HG03432 (cell line): ENCODE measurements around the gene GRIFIN.
A peak's percentile ranks its signal among the peaks of the same experiment; 100 is the strongest.
"Not testable (repeated sequence)": the region's sequence is repeated elsewhere in the genome, so short reads cannot be mapped to it uniquely, and the experiment has no call there.

ENCODE experiments used
- ATAC-seq: cut with Tn5 transposase; IDR thresholded peaks from one replicate; pipeline ENCODE4 v1.9.1; 2021; ENCODE audit warnings: mild to moderate bottlenecking, moderate library complexity; ENCODE audit not compliant: unreplicated experiment

The GRIFIN gene

GRCh38 chr7:2480070-2480408 lies 3.8 kb upstream of the GRIFIN start:
- no peak for ATAC-seq

- no peak for ATAC-seq
These were observed 3.3 kb upstream of the GRIFIN start for GRCh38 chr7:2479276-2480069.

- ATAC-seq, result no peak
These were observed 2.6 kb upstream of the GRIFIN start for GRCh38 chr7:2478800-2479199.

- no peak for ATAC-seq
These were observed 2.2 kb upstream of the GRIFIN start for GRCh38 chr7:2478399-2478785.

GRCh38 chr7:2477447-2478398 lies 1.5 kb upstream of the GRIFIN start:
- peak; percentile 68 for ATAC-seq

GRCh38 chr7:2476776-2477446 lies 713 bp upstream of the GRIFIN start:
- ATAC-seq, result no peak

- ATAC-seq, result no peak
These were observed 551 bp downstream of the GRIFIN start for GRCh38 chr7:2475678-2476015.

DNA sequence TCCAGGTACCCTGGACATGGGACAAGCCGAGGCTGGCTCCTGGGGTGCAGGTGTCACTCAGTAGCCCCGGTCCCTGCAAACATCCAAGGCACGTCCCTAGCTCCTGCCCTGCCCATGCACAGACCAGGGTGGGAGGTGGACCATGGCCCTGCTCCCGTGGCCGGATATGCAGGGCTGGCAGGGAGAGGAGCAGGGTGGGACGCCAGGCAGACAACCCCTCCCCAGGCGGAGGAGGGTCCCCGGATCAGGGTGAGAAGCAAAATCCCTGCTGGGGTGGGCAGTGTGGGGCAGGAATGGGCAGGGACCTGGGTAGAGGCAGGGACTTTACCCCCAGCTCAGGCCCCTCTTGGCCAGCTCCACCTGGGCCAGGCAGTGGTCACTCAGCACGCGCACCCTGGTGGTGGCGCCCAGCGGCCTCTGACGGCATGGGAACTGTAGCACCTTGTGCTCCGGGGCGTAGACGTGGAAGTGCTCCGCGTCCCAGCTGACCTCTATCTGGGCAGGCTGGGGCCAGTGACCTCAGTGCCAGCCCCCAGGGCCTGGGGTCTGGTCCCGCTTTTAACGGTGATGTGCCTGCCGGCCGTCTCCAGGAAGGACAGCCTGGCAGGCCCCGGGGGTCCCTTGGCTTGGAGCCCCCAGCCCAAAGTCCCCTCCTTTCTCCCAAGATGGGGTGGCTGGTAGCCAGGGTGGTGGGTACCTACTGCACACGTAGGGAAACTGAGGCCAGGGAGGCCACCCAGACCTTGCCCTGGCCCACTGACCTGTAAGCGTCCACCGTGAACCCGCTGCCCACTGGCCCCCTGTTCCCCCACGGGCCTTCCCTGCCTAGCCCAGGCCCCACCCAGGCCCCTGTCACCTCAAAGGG lies 1.2 kb downstream of the GRIFIN start:
- no peak for ATAC-seq

DNA sequence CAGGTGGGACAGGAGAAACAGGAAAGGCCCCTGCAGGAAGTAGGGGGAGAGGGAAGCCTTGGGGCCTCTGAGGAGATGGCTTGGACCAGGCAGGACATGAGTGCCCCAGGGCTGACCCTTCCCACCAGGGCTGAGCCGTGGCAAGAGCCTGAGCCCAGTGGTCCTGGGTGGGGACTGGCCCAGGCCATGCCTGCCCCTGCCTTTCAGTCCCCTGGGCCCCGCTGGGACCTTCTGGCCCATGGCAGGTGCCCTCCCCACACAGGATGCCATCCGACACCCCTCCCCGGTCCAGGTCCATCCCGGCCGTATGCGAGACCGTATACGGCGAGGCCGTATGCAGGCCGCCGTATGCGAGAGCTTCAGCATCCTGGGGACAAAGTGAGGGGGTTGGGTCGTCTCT lies 2.0 kb downstream of the GRIFIN start:
- ATAC-seq, result no peak

DNA sequence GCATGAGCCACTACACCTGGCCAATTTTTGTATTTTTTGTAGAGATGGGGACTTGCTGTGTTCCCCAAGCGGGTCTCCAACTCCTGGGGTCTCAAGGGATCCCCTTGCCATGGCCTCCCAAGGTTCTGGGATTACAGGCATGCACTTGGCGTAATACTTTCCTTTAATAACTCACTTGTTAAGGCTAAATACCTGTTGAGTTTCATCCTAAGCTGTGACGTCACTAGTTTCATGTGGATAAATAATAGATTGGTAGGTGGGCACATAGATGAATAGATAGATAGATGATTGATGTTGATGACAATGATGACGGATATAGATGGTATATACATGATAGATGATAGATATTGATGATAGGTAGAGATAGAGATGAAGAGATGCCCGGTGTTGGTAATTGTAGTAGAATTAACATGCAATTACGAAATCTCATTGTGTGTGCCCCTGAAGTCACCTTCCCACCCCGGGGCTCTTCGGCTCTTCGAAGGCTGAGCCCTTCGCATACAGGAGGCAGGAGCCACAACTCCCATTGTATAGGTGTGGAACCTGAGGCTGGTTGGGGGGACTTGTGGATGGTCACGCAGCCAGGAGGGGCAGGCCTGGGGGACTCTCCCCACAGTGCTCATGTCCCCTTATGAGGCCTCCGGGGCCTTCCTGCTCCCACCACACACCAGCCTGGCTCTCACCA lies 2.6 kb downstream of the GRIFIN start:
- ATAC-seq, result no peak

- ATAC-seq, result no peak
These were observed 3.5 kb downstream of the GRIFIN start for GRCh38 chr7:2472739-2473138.

DNA sequence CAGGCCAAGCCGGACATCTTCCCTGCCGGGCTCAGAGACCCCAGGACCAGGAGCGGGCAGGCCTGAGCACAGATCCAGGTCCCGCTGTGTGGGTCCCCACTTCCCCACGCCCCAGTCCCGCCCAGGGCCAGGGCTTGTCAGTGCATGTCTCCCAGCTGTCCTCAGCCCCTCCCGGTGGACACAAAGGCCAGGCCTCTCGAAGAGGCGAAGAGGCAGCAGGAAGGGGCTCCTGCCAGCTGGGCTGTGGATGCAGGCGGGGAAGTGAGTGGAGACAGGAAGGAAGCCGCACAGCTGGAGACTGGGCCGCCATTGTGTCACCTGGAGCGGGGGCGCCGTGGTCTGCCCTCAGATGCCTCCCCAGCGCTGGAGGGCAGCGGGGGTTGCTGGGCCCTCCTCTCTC lies 4.8 kb downstream of the GRIFIN start:
- ATAC-seq, result no peak

- ATAC-seq, result no peak
These were observed 5.2 kb downstream of the GRIFIN start for GRCh38 chr7:2471022-2471329.

DNA sequence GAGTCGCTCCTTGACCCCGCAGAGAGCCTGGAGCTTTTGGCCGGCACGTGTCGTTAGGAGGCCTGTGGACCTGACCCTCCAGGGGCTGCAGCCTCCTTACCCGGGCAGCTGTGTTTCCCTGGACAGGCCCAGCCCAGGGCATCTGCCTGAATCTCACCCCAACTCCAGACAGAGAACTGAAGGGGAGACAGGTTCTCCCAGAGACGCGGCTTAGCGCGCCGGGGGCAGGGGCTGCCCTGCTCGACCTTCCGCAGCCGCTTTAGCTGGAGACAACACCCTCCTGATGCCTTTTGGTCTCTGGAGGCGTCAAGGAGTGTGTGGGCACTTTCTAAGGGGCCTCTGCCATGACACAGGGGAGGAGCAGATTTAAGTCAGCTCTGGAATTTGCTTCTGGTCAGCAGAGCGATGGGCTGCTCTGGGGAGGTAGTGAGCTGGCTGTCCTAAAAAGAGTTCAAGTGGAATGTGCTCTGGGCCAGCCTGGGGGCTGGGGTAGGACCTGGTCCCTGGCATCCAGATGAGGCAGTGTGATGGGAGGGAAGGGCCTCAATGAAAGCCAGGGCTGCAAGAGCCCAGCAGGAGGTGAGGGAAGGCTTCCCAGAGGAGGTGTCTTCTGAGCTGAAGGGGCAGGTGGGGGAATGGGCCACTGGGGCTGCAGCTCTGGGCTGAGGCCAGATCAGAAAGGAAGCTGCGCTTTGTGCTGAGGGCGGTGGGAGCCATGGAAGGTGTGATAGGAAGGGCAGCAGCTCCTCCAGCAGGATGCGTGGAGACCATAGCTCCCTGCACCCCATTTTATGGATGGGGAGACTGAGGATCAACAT lies 5.8 kb downstream of the GRIFIN start:
- no peak for ATAC-seq

DNA sequence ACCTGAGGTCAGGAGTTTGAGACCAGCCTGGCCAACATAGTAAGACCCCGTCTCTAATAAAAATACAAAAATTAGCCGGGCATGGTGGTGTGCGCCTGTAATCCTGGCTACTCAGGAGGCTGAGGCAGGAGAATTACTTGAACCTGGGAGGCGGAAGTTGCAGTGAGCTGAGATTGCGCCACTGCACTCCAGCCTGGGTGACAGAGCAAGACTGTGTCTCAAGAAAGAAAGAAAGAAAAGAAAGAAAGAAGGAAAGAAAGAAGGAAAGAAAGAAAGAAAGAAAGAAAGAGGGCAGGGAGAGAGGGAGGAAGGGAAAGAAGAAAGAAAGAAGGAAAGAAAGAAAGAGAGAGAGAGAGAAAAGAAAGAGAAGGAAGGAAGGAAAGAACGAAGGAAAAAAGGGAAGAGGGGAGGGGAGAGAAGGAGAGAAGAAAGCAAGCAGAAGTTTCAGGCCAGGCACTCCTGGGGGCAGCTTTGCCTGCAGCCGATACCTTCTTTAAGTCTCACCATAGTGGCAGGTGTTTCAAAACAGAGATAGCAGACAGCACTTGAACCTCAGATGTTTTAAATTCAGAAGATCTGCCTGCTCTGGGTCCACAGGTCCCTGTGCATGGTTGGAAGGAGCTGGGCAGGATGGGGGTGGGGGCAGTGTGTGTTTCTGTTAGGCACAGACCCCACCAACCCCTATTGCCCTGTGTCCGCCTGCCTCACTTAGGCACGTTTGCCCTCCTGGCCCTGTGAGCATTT lies 6.6 kb downstream of the GRIFIN start:
- not testable (repeated sequence) for ATAC-seq

GRCh38 chr7:2468227-2468626 lies 8.0 kb downstream of the GRIFIN start:
- ATAC-seq, result no peak

- ATAC-seq, result no peak
These were observed 9.5 kb downstream of the GRIFIN start for GRCh38 chr7:2466675-2467074.

- no peak for ATAC-seq
These were observed 10.3 kb downstream of the GRIFIN start for GRCh38 chr7:2465928-2466327.

DNA sequence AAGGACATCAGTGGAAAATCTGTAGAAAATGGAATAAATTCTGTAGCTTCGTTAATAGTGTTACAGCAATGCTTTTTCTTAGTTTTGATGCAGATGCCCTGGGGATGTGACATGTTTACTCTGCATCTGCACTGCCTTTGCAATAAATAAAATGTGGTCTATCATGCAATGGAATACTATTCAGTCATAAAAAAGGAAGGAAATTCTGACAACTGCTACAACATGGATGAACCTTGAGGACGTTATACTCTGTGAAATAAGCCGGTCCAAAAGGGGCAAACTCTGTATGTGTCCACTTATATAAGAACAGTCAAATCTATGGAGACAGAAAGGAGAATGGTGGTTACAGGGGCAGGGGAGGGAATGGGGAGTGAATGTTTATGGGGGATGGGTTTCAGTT lies 13.5 kb downstream of the GRIFIN start:
- no peak for ATAC-seq
